Placental epithelial cell (primary cell): ENCODE measurements around the gene EDDM13. TPM values are rescaled to one million over a fixed set of nuclear protein-coding genes. Genes with fewer than 3 reads are reported as not detected.

Experiments
- small RNA-seq: library from RNA; depleted of rRNA; stranded (forward); fragments of <200 nt; gene quantifications from one replicate; pipeline ENCODE3, GENCODE V24; 2012
- total RNA-seq: library from RNA; depleted of rRNA; stranded (reverse); fragments of >200 nt; gene quantifications from 2 replicates; pipeline ENCODE4 v1.2.3, GENCODE V29; 2012

Gene EDDM13
- total RNA-seq = not detected in 2 replicates

DNA sequence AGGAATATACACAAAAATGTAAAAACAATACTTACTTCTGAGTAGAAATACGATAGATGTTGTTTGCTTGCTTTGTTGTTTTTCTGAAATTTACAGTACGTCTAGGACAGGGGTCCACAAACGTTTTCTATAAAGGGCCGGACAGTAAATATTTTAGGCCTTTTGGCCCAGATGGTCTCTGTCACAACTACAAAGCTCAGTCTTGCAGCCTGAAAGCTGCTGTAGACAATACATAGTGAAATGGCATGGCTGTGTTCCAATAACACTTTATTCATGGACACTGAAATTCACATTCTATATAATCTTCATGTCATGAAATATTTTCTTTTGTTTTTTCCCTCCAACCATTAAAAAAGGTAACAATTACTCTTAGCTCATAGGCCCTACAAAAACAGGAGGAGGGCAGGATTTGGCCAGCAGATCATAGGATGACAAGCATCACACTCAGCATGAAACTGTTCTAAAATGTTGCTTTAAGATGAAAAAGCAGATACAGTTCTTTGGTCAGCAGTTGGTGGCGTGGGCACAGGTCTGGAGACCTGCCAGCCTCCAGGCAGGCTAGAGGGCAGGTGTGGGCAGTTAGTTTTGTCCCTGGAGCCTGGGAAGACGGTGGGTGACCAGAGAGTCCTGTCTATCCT, at the start of gene EDDM13:
EDDM13 (plus strand) TSS at position 588 of the 638 bp plus-strand sequence. CDS start 87 bp downstream, outside the sequence.

GRCh38 chr19:56314381-56315076, 42.0 kb downstream of the EDDM13 start, which contains the start of gene ZSCAN5A:
Gene ZSCAN5A (minus strand): TSS chr19:56314839. CDS start chr19:56225046, 89,793 bp downstream.

Small RNA genes within 50 kb of the gene (small RNA-seq; reads per million reads assigned to genes)
- gene RF00019 = not detected

Other genes starting within 250 kb of the EDDM13 start
- gene ZNF787, start 151.5 kb upstream of the EDDM13 start, total RNA-seq = 26.7 and 32.0 TPM in 2 replicates
- gene ZNF444, start 131.5 kb upstream of the EDDM13 start, total RNA-seq = 15.7 and 17.8 TPM in 2 replicates
- not detected in 2 replicates for gene GALP, start 96.7 kb upstream of the EDDM13 start, total RNA-seq
- 0.11 TPM in 1 of 2 replicates, not detected in the other for gene ZSCAN5B, start 75.0 kb upstream of the EDDM13 start, total RNA-seq
- gene ZSCAN5C, start 70.5 kb upstream of the EDDM13 start, total RNA-seq = not detected in 2 replicates
- 7.5 and 13.2 TPM in 2 replicates for gene ZSCAN5A, start 42.1 kb downstream of the EDDM13 start, total RNA-seq
- 3.3 and 3.9 TPM in 2 replicates for gene ZNF582, start 120.8 kb downstream of the EDDM13 start, total RNA-seq
- gene ZNF583, start 131.6 kb downstream of the EDDM13 start, total RNA-seq = 5.5 and 12.6 TPM in 2 replicates
- 4.3 and 6.7 TPM in 2 replicates for gene ZNF667, start 204.6 kb downstream of the EDDM13 start, total RNA-seq
- 4.4 and 6.7 TPM in 2 replicates for gene ZNF471, start 235.1 kb downstream of the EDDM13 start, total RNA-seq